GM12875 (cell line): ENCODE results near the gene TAF1B.

ENCODE experiments used
- H3K4me3 ChIP-seq: one replicate; pipeline ENCODE4 v1.5.1; 2011; ENCODE audit warnings: low read depth, low read length, control low read depth
- TF ChIP-seq, protein P1 (sequence below): IDR thresholded peaks from 2 replicates; pipeline ENCODE4 v1.5.1; 2011; ENCODE audit warnings: low read depth, mild to moderate bottlenecking, control low read depth, inconsistent platforms, low read length, moderate library complexity, borderline replicate concordance; ENCODE audit not compliant: insufficient read depth

TAF1B gene

DNA sequence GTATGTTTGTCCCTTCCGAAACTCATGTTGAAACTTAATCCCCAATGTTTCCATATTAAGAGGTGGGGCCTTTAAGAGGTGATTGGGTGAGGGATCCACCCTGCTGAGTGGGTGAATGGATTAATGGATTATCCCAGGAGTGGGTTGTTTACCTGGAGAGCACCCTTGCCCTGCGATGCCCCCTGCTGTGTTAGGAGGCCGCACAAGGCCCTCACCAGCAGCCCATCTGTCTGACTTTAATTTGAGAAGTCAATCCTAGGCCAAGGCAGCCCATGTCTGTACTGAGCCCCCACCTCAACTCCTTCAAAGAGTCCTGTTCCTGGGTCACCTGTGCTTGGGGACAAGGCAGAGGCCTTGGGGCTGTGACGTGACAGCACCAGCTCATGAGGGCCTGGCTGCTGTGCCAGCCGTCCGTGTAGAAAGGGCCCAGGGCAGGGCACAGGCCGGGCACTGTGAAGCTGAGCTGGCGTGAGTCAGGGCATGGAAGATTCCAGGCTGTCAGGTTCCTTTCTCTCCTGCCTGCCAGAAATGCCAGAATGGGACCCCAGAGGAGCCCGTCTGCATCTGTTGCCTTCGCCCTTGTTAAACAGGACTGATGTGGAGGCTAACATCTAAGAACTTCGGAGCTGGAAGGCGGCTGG lies 21.3 kb upstream of the TAF1B start:
- H3K4me3 ChIP-seq, result no peak overlapping the region
- TF ChIP-seq, protein P1, sequence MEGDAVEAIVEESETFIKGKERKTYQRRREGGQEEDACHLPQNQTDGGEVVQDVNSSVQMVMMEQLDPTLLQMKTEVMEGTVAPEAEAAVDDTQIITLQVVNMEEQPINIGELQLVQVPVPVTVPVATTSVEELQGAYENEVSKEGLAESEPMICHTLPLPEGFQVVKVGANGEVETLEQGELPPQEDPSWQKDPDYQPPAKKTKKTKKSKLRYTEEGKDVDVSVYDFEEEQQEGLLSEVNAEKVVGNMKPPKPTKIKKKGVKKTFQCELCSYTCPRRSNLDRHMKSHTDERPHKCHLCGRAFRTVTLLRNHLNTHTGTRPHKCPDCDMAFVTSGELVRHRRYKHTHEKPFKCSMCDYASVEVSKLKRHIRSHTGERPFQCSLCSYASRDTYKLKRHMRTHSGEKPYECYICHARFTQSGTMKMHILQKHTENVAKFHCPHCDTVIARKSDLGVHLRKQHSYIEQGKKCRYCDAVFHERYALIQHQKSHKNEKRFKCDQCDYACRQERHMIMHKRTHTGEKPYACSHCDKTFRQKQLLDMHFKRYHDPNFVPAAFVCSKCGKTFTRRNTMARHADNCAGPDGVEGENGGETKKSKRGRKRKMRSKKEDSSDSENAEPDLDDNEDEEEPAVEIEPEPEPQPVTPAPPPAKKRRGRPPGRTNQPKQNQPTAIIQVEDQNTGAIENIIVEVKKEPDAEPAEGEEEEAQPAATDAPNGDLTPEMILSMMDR, result no peak

DNA sequence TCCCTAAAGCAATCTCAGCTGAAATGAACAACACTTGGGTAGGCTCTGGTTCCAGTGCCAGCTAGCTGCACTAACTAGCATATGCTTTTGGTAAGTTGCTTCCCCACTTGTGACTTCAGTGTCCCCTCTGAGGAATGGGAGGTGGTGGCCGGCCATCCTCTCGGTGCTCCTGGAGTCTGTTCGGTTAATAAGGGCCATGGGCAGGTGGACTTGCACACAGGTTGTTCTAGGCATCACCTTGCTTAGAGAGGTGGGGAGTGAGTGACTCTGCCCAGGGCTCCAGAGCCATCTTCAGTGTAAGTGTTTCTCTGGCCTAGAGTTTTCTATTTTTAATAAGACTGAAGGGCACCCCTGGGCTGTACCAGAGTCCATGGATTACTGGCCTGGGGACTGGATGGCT lies 18.8 kb upstream of the TAF1B start:
- TF ChIP-seq, protein P1, result no peak

DNA sequence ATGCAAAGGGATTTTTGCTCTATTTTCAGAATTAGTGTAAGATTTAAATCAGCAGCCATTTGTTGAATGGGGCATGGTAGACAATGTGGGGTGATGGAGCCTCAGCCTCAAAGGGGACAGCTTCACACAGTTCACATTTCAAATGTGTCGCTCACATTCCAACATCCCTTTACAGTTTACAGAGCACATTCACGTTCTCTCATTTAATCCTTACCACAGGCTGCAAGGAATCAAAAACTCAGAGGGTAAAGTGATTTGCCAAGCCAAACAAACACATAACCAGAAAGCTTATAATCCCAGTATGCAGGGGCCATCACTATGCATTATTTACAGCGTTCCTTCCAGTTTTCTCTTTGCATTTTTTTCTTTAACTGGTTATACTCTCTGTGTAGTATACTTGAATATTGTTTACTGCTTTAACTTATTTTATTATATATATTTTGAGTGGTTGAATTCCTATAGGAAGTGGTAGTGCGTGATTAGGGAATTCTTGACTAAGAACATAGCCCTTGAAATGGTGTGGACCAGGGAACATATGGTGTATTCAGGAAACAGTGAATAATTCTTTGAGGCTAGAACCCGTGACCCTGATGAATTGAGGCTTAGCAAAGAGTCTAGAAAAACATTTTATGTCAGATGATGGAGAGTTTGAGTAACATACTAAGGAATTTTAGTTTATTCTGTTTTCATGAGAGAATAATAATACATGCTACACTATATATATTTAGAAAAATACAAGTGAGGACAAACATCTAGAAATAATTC lies 18.1 kb upstream of the TAF1B start:
- H3K4me3 ChIP-seq, result no peak overlapping the region
- TF ChIP-seq, protein P1, result no peak

More for the DNA sequence above, 18.8 kb upstream of the TAF1B start:
- H3K4me3 ChIP-seq, result no peak overlapping the region

DNA sequence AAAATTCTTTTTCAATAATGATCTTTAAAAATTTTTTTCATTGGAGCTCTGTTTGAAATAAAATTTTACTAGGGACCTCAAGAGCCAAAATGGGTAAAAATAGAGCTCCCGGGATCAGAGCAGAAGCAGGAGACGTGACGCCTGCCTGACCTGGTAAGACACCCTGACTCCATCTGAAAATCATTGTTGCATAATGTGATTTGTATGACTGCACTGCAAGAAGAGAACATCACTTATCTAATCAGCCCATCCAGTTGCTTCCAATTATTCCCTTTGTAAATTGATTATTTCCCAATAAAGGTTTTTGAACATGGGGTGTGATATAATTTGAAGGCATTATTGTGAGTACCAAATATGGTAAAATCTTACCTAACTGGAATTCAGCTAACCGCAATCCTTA lies 17.1 kb upstream of the TAF1B start:
- TF ChIP-seq, protein P1, result no peak
- no peak overlapping the region for H3K4me3 ChIP-seq

DNA sequence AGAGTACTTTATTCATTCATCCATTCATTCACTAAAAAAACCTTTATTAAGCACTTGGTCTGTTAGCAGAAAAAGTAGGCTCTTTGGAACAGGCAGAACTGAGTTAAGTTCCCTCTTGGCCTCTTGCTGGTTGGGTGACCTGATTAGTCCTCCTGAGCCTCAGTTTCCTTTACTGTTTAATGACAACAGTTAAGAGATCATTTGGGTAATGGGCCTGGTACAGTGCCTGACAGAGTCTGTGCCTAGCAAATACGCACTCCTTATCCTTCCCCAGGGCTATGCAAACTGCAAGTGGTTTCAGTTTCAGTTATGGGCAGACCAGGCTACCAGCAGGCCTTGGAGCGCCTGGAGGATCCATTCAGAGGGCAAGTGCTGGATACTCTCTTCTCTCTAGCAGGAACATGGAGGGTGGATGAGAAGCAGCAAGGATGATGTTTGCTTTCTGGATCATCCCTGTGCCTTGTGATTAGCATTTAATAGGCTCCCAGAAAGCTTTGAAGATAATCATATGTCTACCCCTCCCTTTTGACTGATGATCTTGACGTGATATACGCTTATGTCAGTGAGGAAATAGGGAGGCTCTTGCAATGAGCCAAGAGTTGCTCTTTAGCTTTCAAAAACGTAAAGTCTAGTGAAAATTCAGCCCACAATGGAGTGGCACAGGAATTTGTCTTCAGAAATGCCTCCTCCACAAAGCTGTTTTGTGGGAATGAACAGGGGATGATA lies 12.4 kb upstream of the TAF1B start:
- H3K4me3 ChIP-seq, result no peak overlapping the region
- TF ChIP-seq, protein P1, result no peak

DNA sequence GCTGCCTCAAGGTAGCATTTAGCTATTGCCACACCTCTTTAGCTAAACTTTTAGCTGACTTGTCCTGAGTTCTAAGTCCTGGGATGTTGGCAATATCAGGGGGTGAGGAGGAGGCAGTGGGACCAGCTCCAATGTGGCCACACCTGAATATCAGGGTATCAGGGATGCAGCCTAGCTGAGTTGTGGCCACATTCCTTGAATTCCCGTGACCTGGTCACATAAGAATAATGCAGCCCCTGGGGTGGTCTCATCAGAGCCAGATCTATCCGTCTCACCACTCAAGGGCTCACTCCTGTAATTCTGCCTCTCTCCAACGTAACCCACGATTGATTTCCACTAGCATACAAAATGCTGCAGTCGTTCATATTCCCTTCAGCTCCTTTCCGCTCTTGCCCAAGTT lies 11.6 kb upstream of the TAF1B start:
- no peak overlapping the region for H3K4me3 ChIP-seq
- TF ChIP-seq, protein P1, result no peak
